RWPE2 (cell line): Measurements from ENCODE around the gene B3GNT8.

Experiments used
- ATAC-seq: fragments of 200-7000 bp; cut with Tn5 transposase; 3 replicates; pipeline ENCODE4 v1.9.1; 2021; ENCODE audit warnings: low read depth
- DNase-seq: peaks from one replicate; pipeline ENCODE4 v3.0.0-alpha.2; 2020; ENCODE audit warnings: low spot score
- H3K27ac ChIP-seq: fragments of 450-650 bp; 2 replicates; pipeline ENCODE4 v1.5.1; 2017; ENCODE audit warnings: mild to moderate bottlenecking; ENCODE audit not compliant: poor library complexity, severe bottlenecking
- H3K27me3 ChIP-seq: fragments of 250-450 bp; sonication (Bioruptor Pico); 2 replicates; pipeline ENCODE4 v1.5.1; 2021; ENCODE audit warnings: mild to moderate bottlenecking, moderate library complexity; ENCODE audit not compliant: insufficient read depth, poor library complexity, severe bottlenecking
- H3K36me3 ChIP-seq: fragments of 250-450 bp; sonication (Bioruptor Pico); 2 replicates; pipeline ENCODE4 v1.5.1; 2020; ENCODE audit warnings: low read depth, mild to moderate bottlenecking, moderate library complexity
- H3K4me1 ChIP-seq: fragments of 250-450 bp; sonication (Bioruptor Pico); 2 replicates; pipeline ENCODE4 v1.5.1; 2021; ENCODE audit warnings: mild to moderate bottlenecking, moderate library complexity; ENCODE audit not compliant: insufficient read depth, poor library complexity, severe bottlenecking
- H3K4me3 ChIP-seq: fragments of 250-450 bp; sonication (Bioruptor Pico); 2 replicates; pipeline ENCODE4 v1.5.1; 2021; ENCODE audit warnings: mild to moderate bottlenecking, moderate library complexity; ENCODE audit not compliant: severe bottlenecking
- H3K9me3 ChIP-seq: fragments of 250-450 bp; sonication (Bioruptor Pico); 2 replicates; pipeline ENCODE4 v1.5.1; 2021; ENCODE audit warnings: mild to moderate bottlenecking, moderate library complexity; ENCODE audit not compliant: severe bottlenecking
- CTCF ChIP-seq: fragments of 450-650 bp; IDR thresholded peaks from one replicate; pipeline ENCODE4 v1.5.1; 2017; ENCODE audit warnings: mild to moderate bottlenecking, moderate library complexity; ENCODE audit not compliant: poor library complexity, severe bottlenecking

B3GNT8 gene

GRCh38 chr19:41377977-41378709, 49.0 kb downstream of the B3GNT8 start:
- Histone ChIP-seq H3K4me1 (peaks cover 13% of the 10 kb centered on the region), H3K4me3 (no peak overlapping the region), H3K36me3 (no peaks in the 10 kb centered on the region), H3K27me3 (no peaks in the 10 kb centered on the region), H3K9me3 (no peaks in the 10 kb centered on the region), H3K27ac (no peak overlapping the region)
- ATAC-seq (no peak), DNase-seq (no peak)
- TF ChIP-seq CTCF: no peak

- Histone ChIP-seq H3K27me3 (no peaks in the 10 kb centered on the region), H3K9me3 (no peaks in the 10 kb centered on the region), H3K36me3 (no peaks in the 10 kb centered on the region), H3K27ac (peak overlapping the region; percentile 12), H3K4me3 (peak overlapping the region; percentile 41), H3K4me1 (peaks cover 13% of the 10 kb centered on the region)
- DNase-seq (no peak), ATAC-seq (no peak)
- TF ChIP-seq CTCF: no peak
These were observed 50.2 kb downstream of the B3GNT8 start for GRCh38 chr19:41376998-41377365.

- no peak for TF ChIP-seq CTCF
- H3K9me3 ChIP-seq: no peaks in the 10 kb centered on the region
- DNase-seq (no peak), ATAC-seq (peak; percentile 26; the same call in 2 of the 3 replicates)
- peak within 1 kb of the TSS; percentile 12 for H3K27ac ChIP-seq
- no peaks in the 10 kb centered on the region for H3K36me3 ChIP-seq
- no peaks in the 10 kb centered on the region for H3K27me3 ChIP-seq
- peak within 1 kb of the TSS; percentile 41 for H3K4me3 ChIP-seq
- peaks cover 13% of the 10 kb centered on the region for H3K4me1 ChIP-seq
These were observed 50.8 kb downstream of the B3GNT8 start, which contains the start of gene TMEM91 for GRCh38 chr19:41376241-41376997. Gene TMEM91 (plus strand): TSS chr19:41376533. CDS start chr19:41378310, 1,777 bp downstream.
